ENCODE measurements around the gene SEMA4D. TPM values are rescaled to one million over a fixed set of nuclear protein-coding genes. Genes with fewer than 3 reads are reported as not detected.

The SEMA4D gene
- total and polyA plus RNA-seq, 2 experiments from 2014 or later: 9.4 to 10.4 TPM

- H3K79me2 ChIP-seq: peaks cover 3% of the 10 kb centered on the region
- H3K4me3 ChIP-seq: no peak overlapping the region
- DNase-seq (ENCODE audit: low spot score): no peak
- TF ChIP-seq EZH2phosphoT487 (IDR thresholded peaks at IDR 0.05; ENCODE audit: low read depth, severe bottlenecking, unreplicated experiment) (no peak), EZH2 (IDR thresholded peaks at IDR 0.05; ENCODE audit: borderline replicate concordance) (no peak)
- no peak overlapping the region for H3K4me2 ChIP-seq
- H2AFZ ChIP-seq: no peak overlapping the region
- peaks cover 18% of the 10 kb centered on the region for H3K36me3 ChIP-seq (replicated peaks; ENCODE audit: insufficient read depth, low read depth)
- H3K9me3 ChIP-seq (ENCODE audit: low read depth): no peaks in the 10 kb centered on the region
- H3K27ac ChIP-seq: no peak overlapping the region
- H3K9me2 ChIP-seq (replicated peaks; ENCODE audit: insufficient read depth): no peaks in the 10 kb centered on the region
- H3K4me1 ChIP-seq (ENCODE audit: insufficient read depth): no peaks in the 10 kb centered on the region
- H4K20me1 ChIP-seq (ENCODE audit: insufficient read depth, poor library complexity, severe bottlenecking): no peaks in the 10 kb centered on the region
- WGBS (ENCODE audit: low lambda C conversion rate, missing lambda C conversion rate): 97% methylated on average over 6 of the region's 6 CpGs
- H3K27me3 ChIP-seq: no peaks in the 10 kb centered on the region
These were observed 155.7 kb downstream of the SEMA4D start for GRCh38 chr9:89342213-89342612.

- no peaks in the 10 kb centered on the region for H4K20me1 ChIP-seq (ENCODE audit: insufficient read depth, poor library complexity, severe bottlenecking)
- no peak overlapping the region for H3K4me2 ChIP-seq
- no peak overlapping the region for H2AFZ ChIP-seq
- no peak overlapping the region for H3K4me3 ChIP-seq
- no peaks in the 10 kb centered on the region for H3K27me3 ChIP-seq
- no peak overlapping the region for H3K27ac ChIP-seq
- TF ChIP-seq EZH2 (IDR thresholded peaks at IDR 0.05; ENCODE audit: borderline replicate concordance): no peak
- TF ChIP-seq EZH2phosphoT487 (IDR thresholded peaks at IDR 0.05; ENCODE audit: low read depth, severe bottlenecking, unreplicated experiment): no peak
- TF ChIP-seq CTCF (IDR thresholded peaks at IDR 0.05; ENCODE audit: poor library complexity): no peak
- H3K9me3 ChIP-seq (ENCODE audit: low read depth): no peaks in the 10 kb centered on the region
- no peak for DNase-seq (ENCODE audit: low spot score)
- H3K9me2 ChIP-seq (replicated peaks; ENCODE audit: insufficient read depth): no peaks in the 10 kb centered on the region
- 98% methylated on average over 3 of the region's 3 CpGs for WGBS (ENCODE audit: low lambda C conversion rate, missing lambda C conversion rate)
- peaks cover 3% of the 10 kb centered on the region for H3K79me2 ChIP-seq
- peaks cover 18% of the 10 kb centered on the region for H3K36me3 ChIP-seq (replicated peaks; ENCODE audit: insufficient read depth, low read depth)
- H3K4me1 ChIP-seq (ENCODE audit: insufficient read depth): no peaks in the 10 kb centered on the region
These were observed 157.6 kb downstream of the SEMA4D start for GRCh38 chr9:89340332-89340731.

GRCh38 chr9:89339807-89340206 lies 158.1 kb downstream of the SEMA4D start:
- Histone ChIP-seq H2AFZ (no peak overlapping the region), H3K9me3 (ENCODE audit: low read depth) (no peaks in the 10 kb centered on the region), H3K4me3 (no peak overlapping the region), H3K4me1 (ENCODE audit: insufficient read depth) (no peaks in the 10 kb centered on the region), H3K27ac (no peak overlapping the region), H4K20me1 (ENCODE audit: insufficient read depth, poor library complexity, severe bottlenecking) (no peaks in the 10 kb centered on the region), H3K9me2 (replicated peaks; ENCODE audit: insufficient read depth) (no peaks in the 10 kb centered on the region), H3K36me3 (replicated peaks; ENCODE audit: insufficient read depth, low read depth) (peaks cover 18% of the 10 kb centered on the region), H3K79me2 (peaks cover 3% of the 10 kb centered on the region), H3K4me2 (no peak overlapping the region), H3K27me3 (no peaks in the 10 kb centered on the region)
- DNase-seq (ENCODE audit: low spot score): no peak
- TF ChIP-seq EZH2 (IDR thresholded peaks at IDR 0.05; ENCODE audit: borderline replicate concordance): no peak
- TF ChIP-seq EZH2phosphoT487 (IDR thresholded peaks at IDR 0.05; ENCODE audit: low read depth, severe bottlenecking, unreplicated experiment): no peak
- TF ChIP-seq CTCF (IDR thresholded peaks at IDR 0.05; ENCODE audit: poor library complexity): no peak
- 90% methylated on average over 2 of the region's 2 CpGs for WGBS (ENCODE audit: low lambda C conversion rate, missing lambda C conversion rate)

- no peaks in the 10 kb centered on the region for H4K20me1 ChIP-seq (ENCODE audit: insufficient read depth, poor library complexity, severe bottlenecking)
- TF ChIP-seq EZH2phosphoT487 (IDR thresholded peaks at IDR 0.05; ENCODE audit: low read depth, severe bottlenecking, unreplicated experiment): no peak
- no peak for TF ChIP-seq CTCF (IDR thresholded peaks at IDR 0.05; ENCODE audit: poor library complexity)
- no peak for TF ChIP-seq EZH2 (IDR thresholded peaks at IDR 0.05; ENCODE audit: borderline replicate concordance)
- DNase-seq (ENCODE audit: low spot score): no peak
- H3K9me3 ChIP-seq (ENCODE audit: low read depth): no peaks in the 10 kb centered on the region
- H3K79me2 ChIP-seq: peaks cover 7% of the 10 kb centered on the region
- H3K27me3 ChIP-seq: no peaks in the 10 kb centered on the region
- H3K9me2 ChIP-seq (replicated peaks; ENCODE audit: insufficient read depth): no peaks in the 10 kb centered on the region
- no peak overlapping the region for H2AFZ ChIP-seq
- WGBS (ENCODE audit: low lambda C conversion rate, missing lambda C conversion rate): 97% methylated on average over 7 of the region's 7 CpGs
- H3K36me3 ChIP-seq (replicated peaks; ENCODE audit: insufficient read depth, low read depth): no peaks in the 10 kb centered on the region
- H3K4me2 ChIP-seq: no peak overlapping the region
- H3K4me3 ChIP-seq: no peak overlapping the region
- H3K4me1 ChIP-seq (ENCODE audit: insufficient read depth): no peaks in the 10 kb centered on the region
- H3K27ac ChIP-seq: no peak overlapping the region
These were observed 167.4 kb downstream of the SEMA4D start for GRCh38 chr9:89330513-89330912.
